ENCODE data around the gene ZP3. TPM values are rescaled to one million over a fixed set of nuclear protein-coding genes. Genes with fewer than 3 reads are reported as not detected.
"Not testable (repeated sequence)": the region's sequence is repeated elsewhere in the genome, so short reads cannot be mapped to it uniquely, and the experiment has no call there.

Gene ZP3
- total RNA-seq, 4 donors from 2014 or later, result 3.8 to 30.4 (median 8.6) TPM

DNA sequence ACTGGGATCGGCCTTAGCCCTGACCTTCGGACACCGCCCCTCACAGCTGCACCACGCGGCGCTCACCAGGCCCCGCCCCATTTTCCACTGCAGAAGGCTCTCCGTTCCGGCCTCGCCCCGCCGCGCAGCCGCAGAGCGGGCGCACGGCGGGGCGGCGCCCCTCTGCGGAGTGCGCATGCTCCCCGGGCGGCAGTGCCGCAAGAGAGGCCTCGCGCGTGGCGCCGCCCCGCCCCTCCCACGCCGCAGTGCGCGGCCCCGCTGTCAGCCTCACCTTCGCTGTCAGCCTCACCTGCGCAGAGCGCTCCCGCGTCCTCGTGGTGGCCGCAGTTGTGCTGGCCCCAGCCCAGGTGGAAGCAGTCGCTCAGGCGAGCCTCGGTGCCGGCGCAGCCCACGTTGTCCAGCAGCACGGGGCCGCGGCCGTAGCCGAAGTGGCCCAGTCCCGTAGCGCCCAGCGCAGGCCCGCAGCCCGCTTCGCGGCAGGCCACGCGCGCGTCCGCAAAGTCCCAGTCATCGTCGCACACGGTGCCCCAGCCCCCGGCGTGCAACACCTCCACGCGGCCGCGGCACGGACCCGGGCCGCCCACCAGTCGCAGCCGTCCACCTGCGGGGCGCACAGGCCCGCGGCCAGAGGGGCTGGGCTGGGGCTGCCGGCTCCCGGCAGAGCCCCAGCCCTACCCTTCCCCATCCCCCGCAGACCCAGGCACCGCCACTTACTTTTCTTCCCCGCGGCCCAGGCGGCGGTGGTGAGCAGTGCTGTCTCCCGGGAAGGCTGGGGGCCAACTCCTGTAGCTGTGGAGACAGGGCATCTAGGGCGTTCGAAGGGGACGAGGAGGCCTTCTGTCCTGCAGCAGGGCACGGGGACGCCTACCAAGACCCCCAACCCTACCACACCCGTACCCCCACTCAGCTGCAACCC lies 31.4 kb upstream of the ZP3 start:
- TF ChIP-seq, protein P1, sequence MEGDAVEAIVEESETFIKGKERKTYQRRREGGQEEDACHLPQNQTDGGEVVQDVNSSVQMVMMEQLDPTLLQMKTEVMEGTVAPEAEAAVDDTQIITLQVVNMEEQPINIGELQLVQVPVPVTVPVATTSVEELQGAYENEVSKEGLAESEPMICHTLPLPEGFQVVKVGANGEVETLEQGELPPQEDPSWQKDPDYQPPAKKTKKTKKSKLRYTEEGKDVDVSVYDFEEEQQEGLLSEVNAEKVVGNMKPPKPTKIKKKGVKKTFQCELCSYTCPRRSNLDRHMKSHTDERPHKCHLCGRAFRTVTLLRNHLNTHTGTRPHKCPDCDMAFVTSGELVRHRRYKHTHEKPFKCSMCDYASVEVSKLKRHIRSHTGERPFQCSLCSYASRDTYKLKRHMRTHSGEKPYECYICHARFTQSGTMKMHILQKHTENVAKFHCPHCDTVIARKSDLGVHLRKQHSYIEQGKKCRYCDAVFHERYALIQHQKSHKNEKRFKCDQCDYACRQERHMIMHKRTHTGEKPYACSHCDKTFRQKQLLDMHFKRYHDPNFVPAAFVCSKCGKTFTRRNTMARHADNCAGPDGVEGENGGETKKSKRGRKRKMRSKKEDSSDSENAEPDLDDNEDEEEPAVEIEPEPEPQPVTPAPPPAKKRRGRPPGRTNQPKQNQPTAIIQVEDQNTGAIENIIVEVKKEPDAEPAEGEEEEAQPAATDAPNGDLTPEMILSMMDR (IDR thresholded peaks at IDR 0.05), result no peak
- no peak for TF ChIP-seq EP300 (IDR thresholded peaks at IDR 0.05)
- TF ChIP-seq POLR2AphosphoS5 (IDR thresholded peaks at IDR 0.05), result peak in 2 of 3 donors; percentile 25 to 83
- peak in 1 of 2 donors; percentile 65 for TF ChIP-seq POLR2A (IDR thresholded peaks at IDR 0.05)
- WGBS, result 1% methylated on average over 31 of the region's 99 CpGs
- Histone ChIP-seq H3K9me3 (no peaks in the 10 kb centered on the region), H3K27me3 (no peaks in the 10 kb centered on the region), H3K4me1 (peaks cover 35% of the 10 kb centered on the region), H3K4me3 (peak overlapping the region; percentile 82), H3K27ac (peak overlapping the region; percentile 93), H3K36me3 (no peaks in the 10 kb centered on the region)
- peak; percentile 95 for DNase-seq (ENCODE audit: low spot score in 2 of 2)

DNA sequence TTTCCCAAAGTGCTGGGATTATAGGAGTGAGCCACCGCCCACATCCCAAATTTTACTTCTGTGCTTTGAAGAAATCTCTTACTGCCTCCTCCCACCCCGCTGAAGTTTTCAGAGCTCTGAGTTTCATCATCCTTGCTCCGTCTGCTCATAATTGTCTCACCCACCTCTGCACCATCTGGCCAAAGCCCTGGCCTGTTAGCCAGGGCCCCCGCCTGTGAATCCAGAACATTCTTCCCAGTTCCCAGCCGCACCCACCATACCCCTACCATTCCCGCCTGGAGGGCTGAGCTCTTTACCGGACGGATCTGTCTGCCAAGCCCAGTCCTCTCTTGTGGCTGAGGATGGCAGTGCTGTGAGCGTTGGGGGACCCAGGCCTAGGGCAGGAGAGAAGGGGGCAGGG lies 29.8 kb upstream of the ZP3 start:
- DNase-seq (ENCODE audit: low spot score in 2 of 2), result peak in 1 of 2 donors; percentile 67
- TF ChIP-seq POLR2A (IDR thresholded peaks at IDR 0.05) (no peak), EP300 (IDR thresholded peaks at IDR 0.05) (no peak), POLR2AphosphoS5 (IDR thresholded peaks at IDR 0.05) (no peak)
- TF ChIP-seq, protein P1 (IDR thresholded peaks at IDR 0.05), result no peak

DNA sequence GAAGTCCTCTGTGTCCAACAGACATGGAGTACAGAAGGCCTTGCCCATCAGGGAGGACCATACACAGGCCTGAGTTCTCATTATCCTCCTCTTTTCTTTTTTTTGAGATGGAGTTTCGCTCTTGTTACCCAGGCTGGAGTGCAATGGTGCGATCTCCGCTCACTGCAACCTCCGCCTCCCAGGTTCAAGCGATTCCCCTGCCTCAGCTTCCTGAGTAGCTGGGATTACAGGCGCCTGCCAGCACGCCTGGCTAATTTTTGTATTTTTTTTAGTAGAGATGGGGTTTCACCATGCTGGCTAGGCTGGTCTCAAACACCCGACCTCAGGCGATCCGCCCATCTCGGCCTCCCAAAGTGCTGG lies 29.2 kb upstream of the ZP3 start:
- not testable (repeated sequence) for H3K27ac ChIP-seq

More for the DNA sequence above, 29.8 kb upstream of the ZP3 start:
- no peak overlapping the region for H3K27ac ChIP-seq
- no peaks in the 10 kb centered on the region for H3K36me3 ChIP-seq
- no peaks in the 10 kb centered on the region for H3K9me3 ChIP-seq
- peaks cover 27% of the 10 kb centered on the region for H3K4me1 ChIP-seq
- 81% methylated on average over 9 of the region's 9 CpGs for WGBS
- H3K27me3 ChIP-seq, result no peaks in the 10 kb centered on the region
- no peak overlapping the region for H3K4me3 ChIP-seq

DNA sequence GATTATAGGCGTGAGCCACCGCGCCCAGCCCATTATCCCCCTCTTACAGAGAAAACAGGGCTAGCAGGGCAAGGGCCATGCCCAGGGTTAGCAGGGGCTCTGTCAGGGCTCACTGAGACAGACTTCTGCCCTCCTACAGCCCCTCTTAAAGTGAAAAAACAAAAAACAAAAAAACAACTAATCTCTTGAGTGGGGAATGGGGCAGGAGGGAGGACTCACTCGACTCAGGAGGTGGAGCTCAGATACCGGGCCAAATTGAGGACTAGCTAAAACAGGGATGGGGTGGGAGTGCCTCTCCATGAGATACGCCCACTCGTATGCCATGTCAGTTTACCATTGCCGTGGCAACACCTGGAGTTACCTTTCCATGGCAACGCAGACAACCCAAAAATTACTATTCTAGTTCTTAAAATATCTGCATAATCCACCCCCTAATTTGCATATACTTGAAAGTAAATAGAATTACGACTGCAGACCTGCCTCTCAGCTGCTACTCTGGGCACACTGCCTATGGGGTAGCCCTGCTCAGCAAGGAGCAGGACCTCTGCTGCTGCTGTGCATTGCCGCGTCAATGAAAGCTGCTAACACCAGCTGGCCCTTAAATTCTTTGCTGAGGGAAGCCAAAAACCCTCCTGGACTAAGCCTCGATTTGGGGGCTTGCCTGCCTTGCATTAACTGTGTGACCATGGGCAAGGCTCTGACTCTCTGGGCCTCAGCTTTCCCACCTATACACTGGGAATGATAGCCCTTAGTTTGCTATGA lies 28.6 kb upstream of the ZP3 start:
- H3K4me1 ChIP-seq, result peaks cover 27% of the 10 kb centered on the region
- 70% methylated on average over 13 of the region's 13 CpGs for WGBS
- H3K36me3 ChIP-seq, result no peaks in the 10 kb centered on the region
- no peak for DNase-seq (ENCODE audit: low spot score in 2 of 2)
- no peak overlapping the region for H3K27ac ChIP-seq
- H3K27me3 ChIP-seq, result no peaks in the 10 kb centered on the region
- no peak for TF ChIP-seq EP300 (IDR thresholded peaks at IDR 0.05)
- TF ChIP-seq, protein P1 (IDR thresholded peaks at IDR 0.05), result no peak
- no peak for TF ChIP-seq POLR2AphosphoS5 (IDR thresholded peaks at IDR 0.05)
- TF ChIP-seq POLR2A (IDR thresholded peaks at IDR 0.05), result no peak
- H3K4me3 ChIP-seq, result no peak overlapping the region
- H3K9me3 ChIP-seq, result no peaks in the 10 kb centered on the region

More for the DNA sequence above, 29.2 kb upstream of the ZP3 start:
- H3K4me1 ChIP-seq, result peaks cover 27% of the 10 kb centered on the region
- H3K9me3 ChIP-seq; H3K36me3 ChIP-seq; DNase-seq (ENCODE audit: low spot score in 2 of 2); H3K27me3 ChIP-seq; H3K4me3 ChIP-seq: not testable (repeated sequence)
- 80% methylated on average over 11 of the region's 11 CpGs for WGBS

DNA sequence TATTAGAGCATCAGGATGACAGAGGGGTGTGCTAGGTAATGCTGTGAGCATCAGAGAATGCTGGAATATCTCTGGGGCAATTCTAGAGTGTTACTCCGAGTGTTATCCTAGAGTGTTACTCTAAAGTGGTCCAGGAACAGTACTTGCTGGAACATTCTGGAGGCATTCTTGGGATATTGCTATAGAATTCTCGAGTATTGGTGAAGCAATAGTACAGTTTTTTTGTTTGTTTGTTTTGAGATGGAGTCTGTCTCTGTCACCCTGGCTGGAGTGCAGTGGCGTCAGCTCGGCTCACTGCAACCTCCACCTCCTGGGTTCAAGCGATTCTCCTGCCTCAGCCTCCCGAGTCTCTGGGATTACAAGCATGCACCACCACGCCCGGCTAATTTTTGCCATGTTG lies 27.9 kb upstream of the ZP3 start:
- peak overlapping the region; percentile 49 for H3K4me3 ChIP-seq
- no peaks in the 10 kb centered on the region for H3K36me3 ChIP-seq
- DNase-seq (ENCODE audit: low spot score in 2 of 2), result no peak
- 55% methylated on average over 8 of the region's 8 CpGs for WGBS
- H3K4me1 ChIP-seq, result peaks cover 27% of the 10 kb centered on the region
- no peaks in the 10 kb centered on the region for H3K9me3 ChIP-seq
- H3K27ac ChIP-seq, result no peak overlapping the region
- no peaks in the 10 kb centered on the region for H3K27me3 ChIP-seq
- TF ChIP-seq, protein P1 (IDR thresholded peaks at IDR 0.05), result no peak
- TF ChIP-seq POLR2A (IDR thresholded peaks at IDR 0.05) (no peak), POLR2AphosphoS5 (IDR thresholded peaks at IDR 0.05) (no peak), EP300 (IDR thresholded peaks at IDR 0.05) (no peak)
